ENCODE measurements around the gene ARFRP1. TPM values are rescaled to one million over a fixed set of nuclear protein-coding genes. Genes with fewer than 3 reads are reported as not detected.

Gene ARFRP1
- total RNA-seq, 5 donors from 2014 or later (not counting 1 experiment from before 2014, with no cell fraction given), result 58.5 to 102 (median 99.5) TPM

- ChIA-PET POLR2A (no interaction called here), CTCF (no interaction called here)
- peak; percentile 8 to 20 (median 12) for ATAC-seq (replicated peaks in 1 of 4)
- no peaks in the 10 kb centered on the region for H3K27me3 ChIP-seq (replicated peaks in 1 of 2; ENCODE audit: control insufficient read depth in 2 of 2, extremely low read depth in 1 of 2, insufficient read depth in 2 of 2, low read length in 1 of 2)
- H3K4me3 ChIP-seq (ENCODE audit: control insufficient read depth in 1 of 2, extremely low read depth in 1 of 2, low read length in 1 of 2), result peak overlapping the region; percentile 64 to 88
- H3K9me3 ChIP-seq, result no peaks in the 10 kb centered on the region
- H3K36me3 ChIP-seq (ENCODE audit: control insufficient read depth in 2 of 2, extremely low read depth in 1 of 2, insufficient read depth in 1 of 2, low read length in 1 of 2), result peaks cover 17 to 58% of the 10 kb centered on the region in 2 donors
- H3K9me3 Mint-ChIP-seq, result no peaks in the 10 kb centered on the region
- WGBS (ENCODE audit: insufficient coverage), result 16% methylated on average over 43 of the region's 43 CpGs
- H3K27ac Mint-ChIP-seq, result peak overlapping the region in 1 of 2 donors; percentile 34
- DNase-seq, result peak in 11 of 35 experiments; percentile 22 to 60 (median 41)
- peaks cover 14 to 70% of the 10 kb centered on the region in 2 experiments for H3K4me1 ChIP-seq (ENCODE audit: control insufficient read depth in 1 of 2, extremely low read depth in 1 of 2, insufficient read depth in 2 of 2, low read length in 2 of 2)
- H3K4me3 Mint-ChIP-seq, result peak overlapping the region; percentile 36 to 90 (median 65)
- H3K36me3 Mint-ChIP-seq, result peaks cover 9% of the 10 kb centered on the region
- H3K27ac ChIP-seq (ENCODE audit: low read length), result peak overlapping the region; percentile 24
- H3K4me1 Mint-ChIP-seq, result peaks cover 24 to 27% (median 26%) of the 10 kb centered on the region in 3 donors
- H3K27me3 Mint-ChIP-seq, result no peaks in the 10 kb centered on the region
Measured at GRCh38 chr20:63737945-63738686, 30.3 kb upstream of the ARFRP1 start.

- H3K36me3 ChIP-seq (ENCODE audit: control insufficient read depth in 2 of 2, extremely low read depth in 1 of 2, insufficient read depth in 1 of 2, low read length in 1 of 2), result peaks cover 17 to 55% of the 10 kb centered on the region in 2 donors
- WGBS (ENCODE audit: insufficient coverage), result 0% methylated on average over 22 of the region's 26 CpGs
- no peaks in the 10 kb centered on the region for H3K27me3 ChIP-seq (replicated peaks in 1 of 2; ENCODE audit: control insufficient read depth in 2 of 2, extremely low read depth in 1 of 2, insufficient read depth in 2 of 2, low read length in 1 of 2)
- Mint-ChIP-seq H3K27me3 (no peaks in the 10 kb centered on the region), H3K9me3 (no peaks in the 10 kb centered on the region), H3K36me3 (peaks cover 9% of the 10 kb centered on the region), H3K27ac (peak overlapping the region in 1 of 2 donors; percentile 92), H3K4me1 (peaks cover 24 to 27% (median 26%) of the 10 kb centered on the region in 3 donors), H3K4me3 (peak overlapping the region; percentile 84 to 90 (median 89))
- no peak overlapping the region for H3K27ac ChIP-seq (ENCODE audit: low read length)
- ATAC-seq (replicated peaks in 1 of 4) (peak; percentile 0), DNase-seq (peak in 2 of 35 experiments; percentile 17 to 37)
- peak overlapping the region; percentile 88 to 90 for H3K4me3 ChIP-seq (ENCODE audit: control insufficient read depth in 1 of 2, extremely low read depth in 1 of 2, low read length in 1 of 2)
- CTCF ChIA-PET, result interaction anchor here in 1 of 2 donors (2.1 kb wide), 1 partner anchor 30 kb away, joined by 20 read pairs; the partner anchor contains the start of genes ARFRP1 and ZGPAT
- peaks cover 14 to 71% of the 10 kb centered on the region in 2 experiments for H3K4me1 ChIP-seq (ENCODE audit: control insufficient read depth in 1 of 2, extremely low read depth in 1 of 2, insufficient read depth in 2 of 2, low read length in 2 of 2)
- POLR2A ChIA-PET, result no interaction called here
- no peaks in the 10 kb centered on the region for H3K9me3 ChIP-seq
Measured at GRCh38 chr20:63737695-63737944, 29.8 kb upstream of the ARFRP1 start.

- no peaks in the 10 kb centered on the region for H3K27me3 Mint-ChIP-seq
- Histone ChIP-seq H3K4me1 (ENCODE audit: control insufficient read depth in 1 of 2, extremely low read depth in 1 of 2, insufficient read depth in 2 of 2, low read length in 2 of 2) (peaks cover 14 to 71% of the 10 kb centered on the region in 2 experiments), H3K36me3 (ENCODE audit: control insufficient read depth in 2 of 2, extremely low read depth in 1 of 2, insufficient read depth in 1 of 2, low read length in 1 of 2) (peaks cover 17 to 50% of the 10 kb centered on the region in 2 donors), H3K27me3 (replicated peaks in 1 of 2; ENCODE audit: control insufficient read depth in 2 of 2, extremely low read depth in 1 of 2, insufficient read depth in 2 of 2, low read length in 1 of 2) (no peaks in the 10 kb centered on the region), H3K4me3 (ENCODE audit: control insufficient read depth in 1 of 2, extremely low read depth in 1 of 2, low read length in 1 of 2) (peak overlapping the region; percentile 88 to 90), H3K9me3 (no peaks in the 10 kb centered on the region), H3K27ac (ENCODE audit: low read length) (peak overlapping the region; percentile 69)
- under 1% methylated on average over 30 of the region's 30 CpGs for WGBS (ENCODE audit: insufficient coverage)
- POLR2A ChIA-PET, result no interaction called here
- peaks cover 24 to 27% (median 26%) of the 10 kb centered on the region in 3 donors for H3K4me1 Mint-ChIP-seq
- peak overlapping the region; percentile 92 to 93 for H3K27ac Mint-ChIP-seq
- peak overlapping the region; percentile 84 to 90 (median 89) for H3K4me3 Mint-ChIP-seq
- CTCF ChIA-PET, result interaction anchor here in 1 of 2 donors (0.9 to 2.1 kb wide), 4 partner anchors 29 to 346 kb away, joined by 3 to 20 read pairs (median 3); partner anchors contain the start of genes ARFRP1 and ZGPAT
- H3K9me3 Mint-ChIP-seq, result no peaks in the 10 kb centered on the region
- H3K36me3 Mint-ChIP-seq, result peaks cover 9% of the 10 kb centered on the region
- DNase-seq, result peak in 25 of 35 experiments; percentile 23 to 74 (median 47)
- peak; percentile 28 to 34 (median 31) for ATAC-seq (replicated peaks in 1 of 4)
Measured at GRCh38 chr20:63736893-63737694, 29.3 kb upstream of the ARFRP1 start.

GRCh38 chr20:63735859-63736718 lies 28.3 kb upstream of the ARFRP1 start, which contains the start of gene LIME1:
LIME1 (plus strand) TSS chr20:63736664; CDS start chr20:63737550, 886 bp downstream.
- Mint-ChIP-seq H3K27ac (peak within 1 kb of the TSS; percentile 92 to 93), H3K9me3 (no peaks in the 10 kb centered on the region), H3K36me3 (peaks cover 9% of the 10 kb centered on the region), H3K27me3 (no peaks in the 10 kb centered on the region), H3K4me1 (peaks cover 24 to 27% (median 26%) of the 10 kb centered on the region in 3 donors), H3K4me3 (peak within 1 kb of the TSS; percentile 84 to 90 (median 89))
- DNase-seq, result peak; percentile 69 to 92 (median 84)
- Histone ChIP-seq H3K27ac (ENCODE audit: low read length) (peak within 1 kb of the TSS; percentile 69), H3K27me3 (replicated peaks in 1 of 2; ENCODE audit: control insufficient read depth in 2 of 2, extremely low read depth in 1 of 2, insufficient read depth in 2 of 2, low read length in 1 of 2) (no peaks in the 10 kb centered on the region), H3K9me3 (no peaks in the 10 kb centered on the region), H3K4me3 (ENCODE audit: control insufficient read depth in 1 of 2, extremely low read depth in 1 of 2, low read length in 1 of 2) (peak within 1 kb of the TSS; percentile 88 to 90), H3K36me3 (ENCODE audit: control insufficient read depth in 2 of 2, extremely low read depth in 1 of 2, insufficient read depth in 1 of 2, low read length in 1 of 2) (peaks cover 13 to 40% of the 10 kb centered on the region in 2 donors), H3K4me1 (ENCODE audit: control insufficient read depth in 1 of 2, extremely low read depth in 1 of 2, insufficient read depth in 2 of 2, low read length in 2 of 2) (peaks cover 18 to 70% of the 10 kb centered on the region in 2 experiments)
- ATAC-seq (replicated peaks in 1 of 4), result peak; percentile 60 to 75 (median 64)
- CTCF ChIA-PET, result interaction anchor here in 1 of 2 donors (0.9 to 2.1 kb wide), 4 partner anchors 28 to 347 kb away, joined by 3 to 20 read pairs (median 3); partner anchors contain the start of genes ARFRP1 and ZGPAT
- WGBS (ENCODE audit: insufficient coverage), result 19% methylated on average over 28 of the region's 31 CpGs
- POLR2A ChIA-PET, result interaction anchor here (0.5 to 0.9 kb wide), 3 partner anchors 8 to 199 kb away, joined by 3 to 7 read pairs (median 3); partner anchors contain the start of genes ARFRP1 (in 1 of the 2), PTK6 (in 1 of the 2) and ZGPAT (in 1 of the 2)

- Histone ChIP-seq H3K4me3 (ENCODE audit: control insufficient read depth in 1 of 2, extremely low read depth in 1 of 2, low read length in 1 of 2) (no peak overlapping the region), H3K36me3 (ENCODE audit: control insufficient read depth in 2 of 2, extremely low read depth in 1 of 2, insufficient read depth in 1 of 2, low read length in 1 of 2) (peaks cover 13 to 39% of the 10 kb centered on the region in 2 donors), H3K27me3 (replicated peaks in 1 of 2; ENCODE audit: control insufficient read depth in 2 of 2, extremely low read depth in 1 of 2, insufficient read depth in 2 of 2, low read length in 1 of 2) (no peaks in the 10 kb centered on the region), H3K27ac (ENCODE audit: low read length) (peak overlapping the region; percentile 69), H3K4me1 (ENCODE audit: control insufficient read depth in 1 of 2, extremely low read depth in 1 of 2, insufficient read depth in 2 of 2, low read length in 2 of 2) (peaks cover 20 to 72% of the 10 kb centered on the region in 2 experiments), H3K9me3 (no peaks in the 10 kb centered on the region)
- H3K9me3 Mint-ChIP-seq, result no peaks in the 10 kb centered on the region
- WGBS (ENCODE audit: insufficient coverage), result 93% methylated on average over 48 of the region's 48 CpGs
- peak overlapping the region; percentile 84 to 90 (median 89) for H3K4me3 Mint-ChIP-seq
- ATAC-seq (replicated peaks in 1 of 4) (no peak), DNase-seq (no peak)
- H3K27me3 Mint-ChIP-seq, result no peaks in the 10 kb centered on the region
- H3K36me3 Mint-ChIP-seq, result peaks cover 9% of the 10 kb centered on the region
- peaks cover 24 to 27% (median 26%) of the 10 kb centered on the region in 3 donors for H3K4me1 Mint-ChIP-seq
- peak overlapping the region; percentile 92 to 93 for H3K27ac Mint-ChIP-seq
- POLR2A ChIA-PET, result interaction anchor here in 1 of 2 donors (0.6 to 0.9 kb wide), 2 partner anchors 27 to 198 kb away, joined by 3 read pairs; partner anchors contain the start of genes ARFRP1, PTK6 and ZGPAT
- CTCF ChIA-PET, result interaction anchor here in 1 of 2 donors (2.1 kb wide), 1 partner anchor 28 kb away, joined by 20 read pairs; the partner anchor contains the start of genes ARFRP1 and ZGPAT
Measured at GRCh38 chr20:63734946-63735858, 27.4 kb upstream of the ARFRP1 start.
